ENCODE measurements around the gene CD22. TPM values are rescaled to one million over a fixed set of nuclear protein-coding genes. Genes with fewer than 3 reads are reported as not detected.

CD22 gene
- total RNA-seq, 1 donor from 2014 or later: 1.3 TPM

- DNase-seq (ENCODE audit: low spot score): no peak
Measured at GRCh38 chr19:35381318-35381717, 52.3 kb downstream of the CD22 start.

GRCh38 chr19:35381926-35382325 is 52.9 kb downstream of the CD22 start:
- DNase-seq (ENCODE audit: low spot score): no peak

- DNase-seq (ENCODE audit: low spot score): peak; percentile 12
Measured at GRCh38 chr19:35383536-35383935, 54.5 kb downstream of the CD22 start.

- DNase-seq (ENCODE audit: low spot score): no peak
Measured at GRCh38 chr19:35388277-35389054, 59.5 kb downstream of the CD22 start.

GRCh38 chr19:35389192-35389861 is 60.3 kb downstream of the CD22 start:
- DNase-seq (ENCODE audit: low spot score): no peak

- DNase-seq (ENCODE audit: low spot score): no peak
Measured at GRCh38 chr19:35392742-35393715, 64.0 kb downstream of the CD22 start.

GRCh38 chr19:35395382-35396199 is 66.6 kb downstream of the CD22 start:
- DNase-seq (ENCODE audit: low spot score): no peak

- no peak for DNase-seq (ENCODE audit: low spot score)
Measured at GRCh38 chr19:35396240-35396885, 67.4 kb downstream of the CD22 start.

Small RNA genes within 50 kb of the gene (microRNA-seq; reads per million reads assigned to microRNA genes)
- gene MIR5196 (ENCODE audit: borderline number of aligned reads): not detected

Other genes starting within 250 kb of the CD22 start
- 1.3 TPM for gene FXYD3, start 213.4 kb upstream of the CD22 start, total RNA-seq
- gene LGI4, start 194.1 kb upstream of the CD22 start, total RNA-seq: 7.7 TPM
- 47.3 TPM for gene FXYD1, start 190.4 kb upstream of the CD22 start, total RNA-seq
- 0.48 TPM for gene FXYD7, start 185.9 kb upstream of the CD22 start, total RNA-seq
- gene FXYD5, start 174.5 kb upstream of the CD22 start, total RNA-seq: 73.4 TPM
- not detected for gene FAM187B, start 100.4 kb upstream of the CD22 start, total RNA-seq
- gene LSR, start 80.2 kb upstream of the CD22 start, total RNA-seq: 8.1 TPM
- 110 TPM for gene USF2, start 60.2 kb upstream of the CD22 start, total RNA-seq
- gene HAMP, start 46.7 kb upstream of the CD22 start, total RNA-seq: not detected
- gene MAG, start 37.0 kb upstream of the CD22 start, total RNA-seq: not detected
- not detected for gene FFAR1, start 18.7 kb downstream of the CD22 start, total RNA-seq
- 1.4 TPM for gene FFAR3, start 29.3 kb downstream of the CD22 start, total RNA-seq
- gene GPR42, start 41.9 kb downstream of the CD22 start, total RNA-seq: 0.87 TPM
- gene FFAR2, start 119.1 kb downstream of the CD22 start, total RNA-seq: 2.4 TPM
- not detected for gene KRTDAP, start 161.3 kb downstream of the CD22 start, total RNA-seq
- gene DMKN, start 184.5 kb downstream of the CD22 start, total RNA-seq: 3.1 TPM
- not detected for gene SBSN, start 199.1 kb downstream of the CD22 start, total RNA-seq
- not detected for gene GAPDHS, start 204.3 kb downstream of the CD22 start, total RNA-seq
- 86.8 TPM for gene TMEM147, start 216.4 kb downstream of the CD22 start, total RNA-seq
- gene ATP4A, start 234.5 kb downstream of the CD22 start, total RNA-seq: not detected

All from mesenteric fat pad (tissue), 1 donor.